Fibroblast of upper back skin (primary cell): ENCODE measurements around the gene MVB12B.

Experiments used
- DNase-seq: peaks from one replicate; pipeline ENCODE4 v3.0.0-alpha.2; 2013

The MVB12B gene

DNA sequence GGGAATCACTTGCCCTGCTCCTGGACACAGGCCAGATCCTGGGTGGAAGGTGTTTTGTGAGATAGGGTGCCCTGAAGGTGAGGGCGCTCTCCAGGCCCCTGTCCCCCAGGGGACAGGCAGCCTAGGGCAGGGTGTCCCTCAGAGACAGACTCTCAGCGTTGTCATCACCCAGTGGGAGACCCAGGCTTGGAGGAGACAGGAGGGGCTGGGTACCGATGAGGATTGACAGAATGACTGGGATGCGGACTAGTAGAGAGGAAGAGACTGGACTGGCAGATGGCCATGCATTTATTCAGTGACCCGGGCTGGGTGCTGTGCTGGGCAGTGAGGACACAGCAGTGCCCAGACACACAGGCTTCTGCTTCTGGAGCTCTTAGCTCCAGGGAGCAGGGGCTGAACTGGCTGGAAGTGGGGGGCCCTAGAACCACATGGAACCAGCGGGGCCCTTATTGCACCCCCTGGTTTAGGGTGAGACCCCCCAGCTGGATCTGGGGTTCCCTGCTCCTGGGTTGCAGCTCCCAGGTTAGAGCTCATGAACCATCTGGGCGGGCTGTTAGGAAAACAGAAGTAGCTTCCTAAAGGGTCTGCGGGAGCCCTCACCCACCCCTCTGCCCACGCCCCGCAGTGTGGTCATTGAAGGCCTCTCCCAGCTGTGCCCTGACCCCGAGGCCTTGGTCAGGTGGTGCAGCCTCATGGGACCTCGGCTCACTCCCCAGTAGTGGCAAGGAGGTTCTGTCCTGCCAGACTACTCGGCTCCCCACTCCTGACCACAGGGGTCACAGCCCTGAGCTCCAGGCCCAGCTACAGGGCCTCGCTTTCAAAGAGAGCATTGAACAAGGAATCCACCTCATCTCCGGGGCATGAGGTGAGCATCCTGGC is 170.4 kb downstream of the MVB12B start:
- no peak for DNase-seq

DNA sequence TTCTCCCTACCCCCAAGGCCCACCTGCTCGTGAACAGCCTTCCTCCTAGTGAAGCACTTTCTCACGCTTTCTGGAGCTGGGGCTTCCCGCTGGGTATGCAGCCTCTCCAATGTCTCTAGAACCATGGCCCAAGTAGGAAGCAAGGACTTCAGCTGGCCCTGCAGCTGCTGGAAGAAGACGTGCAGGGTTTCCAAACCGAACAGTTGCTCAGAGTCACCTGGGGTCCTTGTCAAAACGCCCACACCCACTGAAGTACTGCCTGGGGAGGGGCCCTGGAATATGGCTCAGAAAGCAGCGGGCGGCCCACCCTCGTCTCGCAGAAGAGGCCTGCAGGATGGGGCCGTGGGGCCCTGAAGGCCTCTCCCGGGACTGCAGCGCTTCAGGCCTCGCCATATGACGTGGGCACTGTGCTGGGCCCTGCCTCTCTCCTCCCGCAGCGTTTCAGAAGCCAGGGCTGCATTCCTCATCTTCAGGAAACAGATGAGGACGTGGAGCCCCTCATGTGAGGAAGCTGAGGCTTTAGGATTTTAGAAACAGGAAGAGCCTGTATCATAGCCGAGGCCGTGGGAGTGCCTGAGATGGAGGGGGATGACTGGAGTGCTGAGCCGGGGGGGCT is 171.1 kb downstream of the MVB12B start:
- DNase-seq, result no peak

DNA sequence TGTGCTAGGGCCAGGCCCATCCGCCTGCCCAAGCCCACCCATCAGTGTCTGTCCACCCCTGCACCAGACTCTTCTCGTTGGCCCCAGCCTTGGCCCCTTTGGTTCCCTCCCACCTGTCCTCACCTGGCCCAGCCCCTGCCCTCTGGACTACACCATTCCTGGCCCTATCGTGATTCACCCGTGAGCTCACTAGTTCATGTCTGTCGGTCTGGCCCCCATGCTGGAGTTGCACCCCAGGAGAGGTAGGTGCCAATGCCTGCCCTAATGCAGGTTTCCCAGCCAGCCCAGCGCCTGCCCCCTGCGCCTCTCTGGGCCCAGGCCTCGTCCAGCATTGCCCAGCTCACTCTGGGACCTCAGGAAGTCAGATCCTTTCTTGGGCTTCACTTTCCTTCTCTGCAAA is 171.7 kb downstream of the MVB12B start:
- no peak for DNase-seq

DNA sequence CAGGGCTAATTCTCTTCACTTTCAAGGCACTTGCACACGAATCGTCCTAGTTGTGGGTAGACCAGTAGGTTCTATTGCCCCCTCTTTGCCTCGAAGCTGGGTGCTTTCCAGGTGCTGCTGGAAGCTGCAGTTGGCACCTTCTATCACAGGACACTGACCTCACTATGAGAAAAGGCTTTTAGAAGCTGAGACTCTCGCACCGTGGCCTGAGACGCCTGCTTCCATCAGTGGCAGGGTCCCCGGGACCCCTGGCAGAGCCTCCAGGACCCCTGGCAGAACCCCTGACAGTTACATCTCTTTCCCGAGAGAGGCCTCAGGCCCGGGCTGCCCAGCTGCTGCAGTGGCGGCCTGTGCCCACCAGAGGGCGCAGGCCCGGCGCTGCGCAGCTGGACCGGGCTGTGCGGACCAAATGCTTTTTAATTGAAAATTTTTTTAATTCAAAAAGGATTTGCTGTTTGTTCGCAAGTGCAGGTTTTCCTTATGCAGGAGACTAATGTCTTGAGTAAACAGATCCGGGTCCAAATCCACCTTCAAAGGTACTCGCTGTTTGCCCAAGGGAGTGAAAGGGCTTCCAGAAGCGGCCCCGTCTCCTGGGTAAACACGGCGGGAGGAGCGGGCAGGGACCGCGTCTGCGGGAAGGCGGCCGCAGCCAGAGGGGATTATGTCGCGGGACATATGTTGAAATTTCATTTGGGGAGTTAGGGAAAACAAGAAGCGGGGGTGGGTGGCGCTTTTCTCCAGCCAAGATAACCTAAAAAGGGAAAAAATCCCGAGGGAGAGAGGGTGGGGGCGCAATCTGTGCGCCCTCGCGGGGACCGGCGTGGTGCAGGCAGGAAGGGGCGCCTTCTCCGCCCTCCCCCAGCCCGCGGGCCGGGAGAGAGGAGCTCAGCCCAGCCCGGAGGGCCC is 172.6 kb downstream of the MVB12B start:
- DNase-seq, result no peak

DNA sequence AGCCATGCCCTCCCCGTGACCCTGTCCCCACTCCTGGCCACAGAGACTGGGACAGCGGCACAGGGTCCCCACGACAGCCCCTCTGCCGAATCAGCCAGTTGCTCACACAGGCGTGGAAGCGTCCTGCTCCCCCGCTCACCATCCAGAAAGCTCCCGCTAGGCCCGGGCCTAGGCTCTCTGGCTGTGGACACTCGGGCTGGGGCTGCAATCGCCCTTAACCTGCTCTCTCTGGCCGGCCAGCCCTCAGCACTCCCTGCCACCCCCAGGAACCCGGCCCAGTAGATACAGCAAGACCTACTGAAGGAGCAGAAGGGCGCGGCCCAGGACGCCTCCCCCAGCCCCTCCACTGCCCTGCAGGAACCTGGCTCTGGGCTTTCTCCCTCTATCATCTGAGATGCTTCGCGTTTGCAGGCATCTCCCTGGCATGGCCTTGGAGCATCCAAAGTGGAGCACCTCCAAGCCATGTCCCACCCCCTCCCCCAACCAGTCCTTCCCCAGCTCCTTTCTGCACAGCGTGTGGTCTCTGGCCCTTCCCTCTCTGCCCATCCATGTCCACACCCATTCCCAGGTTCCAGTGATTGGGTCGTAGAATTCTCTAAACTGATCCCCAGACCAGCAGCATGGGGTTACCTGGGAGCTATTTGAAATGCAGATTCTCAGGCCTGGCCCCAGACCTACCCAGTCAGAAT is 173.4 kb downstream of the MVB12B start:
- no peak for DNase-seq

DNA sequence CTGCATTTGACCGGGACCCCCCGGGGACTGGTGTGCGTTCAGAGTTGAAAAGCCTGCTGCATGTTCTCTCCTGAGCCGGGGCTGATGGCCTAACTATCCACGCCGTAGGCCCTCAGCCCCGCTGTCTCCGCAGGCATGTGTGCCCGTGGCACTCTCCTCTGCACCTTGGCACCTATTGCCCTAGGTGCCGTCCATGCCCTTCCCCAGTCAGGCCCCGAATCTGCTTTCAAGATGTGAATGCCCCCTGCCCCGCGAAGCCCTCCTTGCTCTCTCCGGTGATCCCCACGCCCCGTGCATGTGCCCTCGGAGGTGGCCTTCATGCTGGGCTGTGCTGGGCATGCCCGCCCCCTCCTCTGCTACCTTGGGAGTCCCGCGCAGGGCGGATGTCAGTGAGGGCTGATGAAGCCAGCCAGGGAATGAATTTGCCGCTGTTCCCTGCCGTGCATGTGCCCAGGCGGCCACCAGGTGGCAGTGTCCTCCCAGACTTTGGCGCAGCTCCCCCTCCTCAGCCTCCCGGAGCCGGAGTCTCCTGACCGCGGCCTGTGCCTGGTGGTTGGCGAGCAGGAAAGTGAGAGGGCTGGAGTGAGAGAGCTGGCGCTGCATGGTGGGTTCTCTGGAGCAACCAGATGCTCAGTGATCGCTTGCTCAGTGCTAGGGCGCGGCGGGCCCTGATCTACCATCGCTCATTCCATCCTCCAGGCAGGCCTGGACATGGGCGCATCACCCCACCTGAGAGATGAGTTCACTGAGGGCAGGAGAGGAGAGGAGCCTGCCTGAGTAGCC is 174.2 kb downstream of the MVB12B start:
- peak; percentile 75 for DNase-seq

DNA sequence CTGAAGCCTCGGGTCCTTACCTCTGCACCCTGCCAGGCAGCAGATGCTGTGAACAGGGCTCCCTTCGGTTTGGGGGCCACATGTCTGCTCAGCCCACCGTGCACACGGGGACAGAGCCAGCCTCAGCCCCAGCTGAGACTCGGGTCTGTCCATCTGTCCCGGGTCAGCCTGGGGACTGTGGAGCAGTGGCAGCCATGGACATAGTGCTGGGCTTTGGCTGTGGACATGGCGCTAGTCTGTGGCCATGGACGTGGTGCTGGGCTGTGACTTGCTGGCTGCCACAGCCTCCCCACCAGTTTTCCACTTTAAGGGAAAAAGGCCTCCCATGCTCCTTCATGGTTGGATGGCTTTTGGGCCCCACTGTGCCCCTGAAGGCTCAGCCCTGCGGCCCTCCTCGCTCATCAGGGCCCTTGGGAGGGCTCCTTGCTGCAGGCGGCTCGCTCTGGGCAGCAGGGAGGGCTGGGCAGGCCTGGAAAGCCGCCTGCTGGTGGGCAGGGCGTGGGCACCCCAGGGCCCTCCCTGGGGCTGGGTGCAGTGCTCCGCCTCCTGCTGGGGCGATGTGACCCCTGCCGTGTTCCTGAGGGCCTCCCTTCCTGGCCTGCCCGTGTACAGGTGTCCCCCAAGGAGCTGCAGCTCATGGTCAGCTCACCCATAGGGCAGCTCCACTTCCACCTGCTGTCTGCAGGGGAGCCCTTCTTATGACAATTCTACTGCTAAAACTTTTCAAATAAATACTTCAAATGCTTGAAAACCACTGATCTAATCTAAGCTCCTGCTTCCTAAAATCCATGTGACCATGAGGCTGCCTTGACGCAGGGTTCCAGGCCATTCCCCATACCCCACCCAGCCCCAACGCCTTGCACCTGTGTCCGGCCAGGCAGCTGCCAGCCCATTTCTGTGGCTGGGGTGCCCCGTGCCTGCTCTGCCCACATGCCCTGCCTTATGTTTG is 175.0 kb downstream of the MVB12B start:
- no peak for DNase-seq

DNA sequence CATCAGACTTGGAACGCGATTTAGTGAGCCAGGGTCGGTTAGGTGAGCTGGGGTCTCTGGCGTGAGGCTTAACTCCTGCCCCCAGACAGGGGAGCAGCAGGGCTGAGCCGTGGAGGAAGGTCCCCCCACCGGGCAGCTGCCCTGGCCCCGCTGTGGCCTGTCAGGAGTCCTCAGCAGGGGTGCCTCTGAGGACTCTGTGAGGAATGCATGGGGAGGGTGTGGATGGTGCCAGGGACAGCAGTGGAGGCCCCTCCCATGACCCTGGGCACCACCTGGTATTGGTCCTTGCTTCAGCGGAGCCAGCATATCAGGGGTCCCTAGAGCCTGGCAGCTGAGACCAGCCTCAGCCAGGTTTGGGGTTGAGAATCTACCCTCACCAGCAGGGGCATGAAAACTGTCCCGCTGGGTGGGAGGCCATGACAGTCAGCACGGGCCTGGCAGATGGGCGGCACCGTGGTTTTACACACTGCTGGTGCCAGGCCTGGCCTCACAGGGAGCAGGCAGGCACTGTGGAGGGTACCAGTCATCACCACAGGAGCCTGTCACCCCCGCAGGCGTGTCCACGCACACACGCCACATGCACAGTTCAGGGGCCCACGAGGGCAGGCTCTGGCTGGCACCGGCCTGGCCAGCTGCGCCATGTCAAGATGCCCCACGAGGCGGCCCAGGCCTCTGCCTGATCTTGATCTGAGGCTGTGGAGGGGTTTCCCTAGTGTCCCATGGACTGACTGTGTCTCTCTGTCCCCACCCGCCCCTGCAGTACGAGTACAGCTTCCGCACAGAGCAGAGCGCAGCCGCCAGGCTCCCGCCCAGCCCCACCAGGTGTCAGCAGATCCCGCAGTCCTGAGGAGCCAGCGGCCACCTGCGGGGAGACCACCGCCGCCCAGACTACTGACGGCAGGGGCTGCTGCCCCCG is 176.0 kb downstream of the MVB12B start:
- no peak for DNase-seq

DNA sequence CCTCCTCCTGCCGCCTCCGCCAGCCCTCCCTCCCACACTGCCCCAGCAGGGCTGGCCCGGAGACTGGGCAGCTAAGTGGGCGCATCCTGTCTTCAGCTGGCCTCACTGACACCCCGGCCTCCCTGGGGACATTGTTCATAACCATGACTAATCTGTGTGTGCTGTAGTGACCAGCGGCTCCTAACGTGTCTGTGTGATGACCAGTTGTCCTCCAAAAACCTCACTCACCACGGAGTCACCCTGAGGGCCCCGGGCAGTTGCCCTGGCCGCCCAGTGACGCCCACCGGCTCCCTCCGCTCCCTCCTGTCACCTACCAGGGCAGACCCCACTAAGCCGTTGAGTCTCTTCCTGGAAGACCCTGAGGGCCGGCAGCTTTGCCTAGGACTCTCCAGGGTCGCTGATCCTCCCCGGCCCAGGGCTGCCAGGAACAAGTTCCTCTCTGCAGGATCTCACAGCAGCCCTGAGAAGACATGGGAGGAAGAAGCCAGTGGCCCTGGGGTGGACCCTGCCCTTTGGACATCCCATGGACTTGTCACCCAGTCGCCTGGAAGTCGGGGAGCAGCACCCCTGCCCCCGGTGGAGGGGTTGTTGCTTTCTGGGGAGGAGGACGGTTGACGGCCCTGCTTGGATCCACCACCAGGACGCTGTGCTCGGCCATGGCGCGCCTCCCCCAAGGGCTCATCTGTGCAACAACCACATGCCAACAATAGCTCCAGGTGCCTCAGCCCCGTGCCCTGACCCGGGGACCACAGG is 176.9 kb downstream of the MVB12B start:
- DNase-seq, result no peak

DNA sequence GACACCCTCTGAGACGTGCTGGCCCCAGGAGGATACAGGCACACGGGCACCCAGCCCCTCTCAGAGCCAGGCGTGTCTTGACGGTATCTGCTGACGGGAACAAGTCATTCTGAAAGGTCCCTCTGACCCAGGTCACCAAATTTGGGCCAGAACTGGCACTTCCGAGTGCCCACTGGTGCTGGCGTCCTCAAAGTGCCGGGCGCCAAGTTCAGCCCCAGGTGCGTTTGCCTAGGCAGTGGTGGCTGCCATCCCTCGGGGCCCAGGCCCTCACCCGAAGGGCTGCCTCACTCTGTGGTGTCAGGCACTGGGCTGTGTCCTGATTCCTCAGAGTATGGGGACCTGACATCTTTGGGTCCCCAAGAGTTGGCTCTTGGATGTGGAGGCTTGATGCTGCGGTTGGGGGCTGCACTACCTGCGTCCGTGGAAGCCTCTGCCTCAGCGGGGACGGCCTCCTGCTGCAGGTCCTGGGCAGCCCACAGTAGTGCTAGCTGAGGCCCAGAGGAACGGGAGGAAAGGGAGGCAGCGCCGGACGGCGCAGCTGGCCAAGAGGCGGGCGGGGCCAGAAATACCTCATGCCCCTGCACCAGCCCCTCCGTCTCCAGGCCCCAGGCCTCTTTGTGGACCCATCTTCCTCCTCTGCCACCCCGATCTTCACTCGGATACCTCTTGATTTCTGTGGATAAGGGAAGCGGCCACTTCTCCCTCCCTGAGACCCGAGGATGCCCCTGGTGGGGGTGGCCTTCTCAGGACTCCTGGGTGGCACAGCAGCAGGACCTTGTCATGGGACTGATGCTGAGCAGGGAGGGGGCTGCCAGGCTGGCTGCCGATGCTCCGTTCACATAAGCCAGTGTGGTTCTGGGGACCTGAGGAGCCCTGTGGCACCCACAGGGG is 177.7 kb downstream of the MVB12B start:
- DNase-seq, result no peak

DNA sequence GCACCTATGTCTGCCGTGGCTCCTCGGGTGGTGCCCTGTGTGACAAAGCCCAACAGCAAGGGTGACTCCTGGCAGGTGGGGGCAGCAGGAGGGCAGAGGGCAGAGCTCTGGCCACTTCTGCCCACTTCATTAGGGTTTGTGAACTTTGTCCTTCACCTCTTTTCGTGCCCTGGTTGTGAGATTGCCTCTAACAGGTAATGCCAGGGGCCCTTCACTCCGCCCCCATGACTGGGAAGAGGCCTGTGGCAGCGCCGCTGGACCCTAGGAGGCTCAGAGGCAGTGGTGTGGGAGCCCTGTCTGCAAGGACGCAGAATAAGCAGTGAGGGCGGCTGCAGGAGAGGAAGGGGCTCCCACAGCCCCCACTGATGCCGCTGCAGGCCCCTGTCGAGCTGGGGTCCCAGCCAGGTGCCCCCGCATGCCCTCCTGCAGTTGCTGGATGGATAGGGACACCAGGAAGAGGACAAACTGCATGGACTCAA is 178.4 kb downstream of the MVB12B start:
- DNase-seq, result no peak

DNA sequence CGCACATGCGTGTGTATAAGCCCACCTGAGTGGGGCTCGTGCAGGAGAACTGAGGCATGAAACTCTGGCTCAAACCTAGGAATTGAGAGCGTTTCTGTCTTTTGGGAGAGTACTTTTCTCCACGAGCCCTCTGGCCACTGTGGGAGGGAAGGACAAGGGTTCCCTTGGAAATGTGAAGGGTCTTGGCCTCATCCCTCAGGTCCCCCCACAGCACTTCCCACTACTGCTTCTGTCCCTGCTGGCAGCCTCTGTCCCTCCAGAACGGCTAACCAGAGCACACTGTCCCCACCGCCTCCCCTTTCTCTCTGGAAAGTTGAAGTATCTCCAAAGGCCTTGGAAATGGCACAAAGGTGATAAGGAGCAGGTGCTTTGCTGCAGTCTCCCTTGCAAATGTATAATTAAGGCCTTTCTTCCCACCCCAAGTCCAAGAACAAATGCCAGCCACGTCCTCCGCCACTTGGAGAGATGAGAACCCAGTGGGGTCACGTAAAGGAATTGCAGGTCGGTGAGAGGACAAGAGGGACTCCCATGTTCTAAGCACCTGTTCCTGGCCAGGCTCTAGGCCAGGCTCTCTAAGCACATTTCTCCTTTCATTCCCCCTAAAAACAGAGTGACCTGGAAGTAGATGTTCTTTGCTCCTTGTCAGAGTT is 179.2 kb downstream of the MVB12B start:
- DNase-seq, result no peak

DNA sequence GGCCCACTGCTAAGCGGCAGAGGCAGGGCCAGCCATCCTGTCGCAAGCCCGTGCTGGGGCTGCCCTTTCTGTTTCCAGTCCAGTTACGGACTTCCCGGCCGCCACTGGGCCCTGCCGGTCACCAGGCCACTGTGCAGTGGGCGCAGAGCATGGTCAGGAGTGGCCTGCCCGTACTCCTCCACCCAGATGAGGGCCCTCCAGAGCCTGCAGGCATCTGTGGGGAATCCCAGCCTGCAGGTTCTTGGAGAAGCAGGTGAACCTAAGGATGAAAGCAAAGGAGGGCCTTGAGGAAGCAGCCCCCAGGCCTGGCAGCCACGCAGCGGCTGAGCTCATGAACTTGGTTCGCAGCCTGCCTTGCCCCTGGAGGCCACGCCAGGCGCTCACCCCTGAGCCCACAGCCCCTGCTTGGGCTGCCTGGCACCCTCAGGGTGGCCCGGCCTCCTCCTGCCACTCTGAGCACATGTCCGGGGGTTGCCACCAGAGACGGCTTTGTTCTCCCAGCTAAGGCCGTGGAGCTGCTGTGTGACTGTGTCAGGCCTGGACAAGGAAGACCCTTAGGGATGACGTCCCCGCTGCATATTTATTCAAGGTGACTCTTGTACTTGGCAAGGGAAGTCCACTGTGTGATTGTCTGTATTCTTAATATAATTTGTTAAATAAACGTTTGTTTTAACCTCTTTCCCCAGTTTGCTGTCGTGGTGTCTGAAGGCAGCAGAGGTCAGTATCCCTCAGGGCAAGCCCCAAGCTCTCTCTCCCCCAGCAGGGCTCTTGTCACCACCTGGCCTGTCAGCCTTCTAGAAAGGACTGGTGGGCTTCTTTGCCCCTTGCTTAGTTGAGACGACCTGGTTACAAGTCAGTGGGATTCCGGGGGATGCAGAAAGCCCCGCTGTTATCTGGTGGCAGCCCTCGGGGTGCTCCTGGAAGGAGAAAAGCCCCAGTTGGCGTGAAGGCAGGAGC is 180.0 kb downstream of the MVB12B start:
- no peak for DNase-seq

DNA sequence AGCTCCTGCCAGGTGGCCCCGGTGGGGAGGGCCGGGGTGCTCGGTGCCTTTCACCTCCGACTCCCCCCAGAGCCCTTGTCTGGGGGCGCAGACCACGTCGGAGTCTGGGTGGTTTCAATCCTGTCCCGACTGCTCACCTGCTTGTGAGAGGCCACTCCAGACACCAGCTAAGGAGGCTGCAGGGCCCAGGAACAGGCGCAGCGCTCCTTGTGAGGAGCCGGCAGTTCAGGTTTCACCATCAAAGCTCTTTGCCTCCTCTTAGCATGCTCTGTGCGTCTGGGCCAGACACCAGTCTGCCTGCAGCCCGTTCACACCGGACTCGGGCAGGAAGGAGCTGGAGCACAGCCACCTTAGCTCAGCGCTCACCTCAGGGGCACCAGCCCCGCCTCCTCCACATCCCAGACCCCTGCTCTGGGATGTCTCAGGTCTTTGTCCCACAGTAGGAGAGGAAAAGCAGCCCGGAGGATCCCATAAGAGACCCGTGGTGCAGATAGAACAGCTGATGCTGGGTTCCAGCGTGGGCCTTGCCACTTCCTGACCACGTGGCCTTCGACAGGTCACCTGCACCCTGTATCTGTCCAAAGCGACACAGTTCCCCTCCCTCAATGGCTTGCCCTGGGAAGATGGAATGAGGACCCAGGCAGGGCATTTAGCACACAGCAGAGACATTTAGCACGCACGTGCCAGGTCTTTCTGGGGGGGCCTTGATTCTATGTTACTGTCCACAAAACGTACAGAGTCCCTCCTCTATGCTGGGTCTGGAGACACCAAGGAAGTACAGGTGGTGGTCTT is 180.9 kb downstream of the MVB12B start:
- DNase-seq, result no peak

DNA sequence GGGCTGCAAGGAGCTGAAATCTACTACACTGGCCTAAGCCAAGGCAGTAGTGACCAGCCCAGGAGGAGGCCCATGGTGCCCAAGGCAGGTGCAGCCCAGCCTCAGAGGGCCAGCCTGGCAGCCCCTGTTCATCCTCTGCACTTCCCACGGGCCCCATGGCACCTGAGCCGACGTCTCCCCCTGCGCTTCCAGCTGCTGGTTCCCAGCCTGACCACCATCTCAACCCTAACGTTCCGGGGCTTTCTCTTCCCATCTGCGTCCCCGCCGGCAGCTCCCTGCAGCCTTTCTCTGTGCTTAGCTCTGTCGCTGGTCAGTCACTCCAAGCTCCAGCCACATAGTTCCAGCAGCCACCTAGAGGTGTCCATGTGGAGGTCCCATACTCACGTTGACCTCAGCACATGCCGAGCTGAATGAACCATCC is 181.6 kb downstream of the MVB12B start:
- DNase-seq, result no peak
